GM06990 (cell line): ENCODE data around the gene OTOP3.
"Not testable (repeated sequence)": the region's sequence is repeated elsewhere in the genome, so short reads cannot be mapped to it uniquely, and the experiment has no call there.

Experiments used
- DNase-seq: peaks from one replicate; pipeline ENCODE4 v3.0.0-alpha.2; 2011; ENCODE audit not compliant: insufficient read length; ENCODE audit errors: extremely low read depth
- H3K27me3 ChIP-seq: replicated peaks from 2 replicates; pipeline ENCODE4 v1.6.0; 2011; ENCODE audit warnings: low read length; ENCODE audit not compliant: control insufficient read depth, insufficient read depth
- H3K36me3 ChIP-seq: 2 replicates; pipeline ENCODE4 v1.5.1; 2011; ENCODE audit warnings: low read length; ENCODE audit not compliant: control insufficient read depth, insufficient read depth
- H3K4me3 ChIP-seq: replicated peaks from 2 replicates; pipeline ENCODE4 v1.5.1; 2011; ENCODE audit warnings: low read depth, mild to moderate bottlenecking, control low read depth, low read length
- CTCF ChIP-seq: IDR thresholded peaks from 2 replicates; pipeline ENCODE4 v1.5.1; 2011; ENCODE audit warnings: low read length, control low read depth, mild to moderate bottlenecking, inconsistent platforms; ENCODE audit not compliant: insufficient read depth, poor library complexity, severe bottlenecking

The OTOP3 gene

GRCh38 chr17:74903034-74903433 lies 32.7 kb upstream of the OTOP3 start:
- DNase-seq: no peak
- Histone ChIP-seq H3K27me3 (peaks cover 3% of the 10 kb centered on the region), H3K4me3 (no peak overlapping the region)

GRCh38 chr17:74903671-74904070 lies 32.0 kb upstream of the OTOP3 start:
- Histone ChIP-seq H3K4me3 (no peak overlapping the region), H3K36me3 (no peaks in the 10 kb centered on the region), H3K27me3 (peaks cover 3% of the 10 kb centered on the region)
- DNase-seq: no peak
- TF ChIP-seq CTCF: no peak

More at GRCh38 chr17:74903034-74903433, 32.7 kb upstream of the OTOP3 start:
- H3K36me3 ChIP-seq: no peaks in the 10 kb centered on the region
- TF ChIP-seq CTCF: no peak

- Histone ChIP-seq H3K4me3 (no peak overlapping the region), H3K27me3 (no peaks in the 10 kb centered on the region; the same call in none of the 2 replicates), H3K36me3 (no peaks in the 10 kb centered on the region)
- no peak for DNase-seq
- no peak for TF ChIP-seq CTCF
Measured at GRCh38 chr17:74904687-74905409, 30.9 kb upstream of the OTOP3 start.

- not testable (repeated sequence) for H3K36me3 ChIP-seq, H3K4me3 ChIP-seq, H3K27me3 ChIP-seq, DNase-seq
Measured at GRCh38 chr17:74906214-74906793, 29.4 kb upstream of the OTOP3 start.

- no peak overlapping the region for H3K4me3 ChIP-seq
- no peaks in the 10 kb centered on the region; the same call in 1 of the 2 replicates for H3K27me3 ChIP-seq
- TF ChIP-seq CTCF: no peak
- no peaks in the 10 kb centered on the region for H3K36me3 ChIP-seq
- no peak for DNase-seq
Measured at GRCh38 chr17:74907012-74907411, 28.7 kb upstream of the OTOP3 start.

- H3K36me3 ChIP-seq, H3K27me3 ChIP-seq, DNase-seq, H3K4me3 ChIP-seq: not testable (repeated sequence)
Measured at GRCh38 chr17:74909097-74909496, 26.6 kb upstream of the OTOP3 start.

- H3K36me3 ChIP-seq, H3K4me3 ChIP-seq, DNase-seq, H3K27me3 ChIP-seq: not testable (repeated sequence)
Measured at GRCh38 chr17:74911423-74911822, 24.3 kb upstream of the OTOP3 start.
